ENCODE measurements around the gene SNTG2.

GRCh38 chr2:1369905-1370304, 419.3 kb downstream of the SNTG2 start:
- TF ChIP-seq TCF12 (IDR thresholded peaks at IDR 0.05; ENCODE audit: low read depth, low read length) (no peak), POLR2AphosphoS5 (IDR thresholded peaks at IDR 0.05; ENCODE audit: low read length) (no peak), RB1 (IDR thresholded peaks at IDR 0.05; ENCODE audit: borderline replicate concordance) (no peak), CBFB (IDR thresholded peaks at IDR 0.05; ENCODE audit: low read depth) (no peak), NBN (IDR thresholded peaks at IDR 0.05) (no peak), MXI1 (IDR thresholded peaks at IDR 0.05; ENCODE audit: low read depth, low read length) (no peak), POLR2A (IDR thresholded peaks at IDR 0.05; ENCODE audit: low read depth, low read length) (no peak), CEBPB (IDR thresholded peaks at IDR 0.05; ENCODE audit: borderline replicate concordance in 1 of 2, low read depth in 2 of 2, low read length in 2 of 2) (no peak), EP300 (IDR thresholded peaks at IDR 0.05; ENCODE audit: borderline replicate concordance in 1 of 2, control insufficient read depth in 1 of 2, low read depth in 2 of 2, low read length in 2 of 2) (no peak), FOXM1 (IDR thresholded peaks at IDR 0.05; ENCODE audit: low read depth, low read length) (no peak), ZNF274 (IDR thresholded peaks at IDR 0.05; ENCODE audit: insufficient read depth, insufficient read length) (no peak)
- TF ChIP-seq, protein P1, sequence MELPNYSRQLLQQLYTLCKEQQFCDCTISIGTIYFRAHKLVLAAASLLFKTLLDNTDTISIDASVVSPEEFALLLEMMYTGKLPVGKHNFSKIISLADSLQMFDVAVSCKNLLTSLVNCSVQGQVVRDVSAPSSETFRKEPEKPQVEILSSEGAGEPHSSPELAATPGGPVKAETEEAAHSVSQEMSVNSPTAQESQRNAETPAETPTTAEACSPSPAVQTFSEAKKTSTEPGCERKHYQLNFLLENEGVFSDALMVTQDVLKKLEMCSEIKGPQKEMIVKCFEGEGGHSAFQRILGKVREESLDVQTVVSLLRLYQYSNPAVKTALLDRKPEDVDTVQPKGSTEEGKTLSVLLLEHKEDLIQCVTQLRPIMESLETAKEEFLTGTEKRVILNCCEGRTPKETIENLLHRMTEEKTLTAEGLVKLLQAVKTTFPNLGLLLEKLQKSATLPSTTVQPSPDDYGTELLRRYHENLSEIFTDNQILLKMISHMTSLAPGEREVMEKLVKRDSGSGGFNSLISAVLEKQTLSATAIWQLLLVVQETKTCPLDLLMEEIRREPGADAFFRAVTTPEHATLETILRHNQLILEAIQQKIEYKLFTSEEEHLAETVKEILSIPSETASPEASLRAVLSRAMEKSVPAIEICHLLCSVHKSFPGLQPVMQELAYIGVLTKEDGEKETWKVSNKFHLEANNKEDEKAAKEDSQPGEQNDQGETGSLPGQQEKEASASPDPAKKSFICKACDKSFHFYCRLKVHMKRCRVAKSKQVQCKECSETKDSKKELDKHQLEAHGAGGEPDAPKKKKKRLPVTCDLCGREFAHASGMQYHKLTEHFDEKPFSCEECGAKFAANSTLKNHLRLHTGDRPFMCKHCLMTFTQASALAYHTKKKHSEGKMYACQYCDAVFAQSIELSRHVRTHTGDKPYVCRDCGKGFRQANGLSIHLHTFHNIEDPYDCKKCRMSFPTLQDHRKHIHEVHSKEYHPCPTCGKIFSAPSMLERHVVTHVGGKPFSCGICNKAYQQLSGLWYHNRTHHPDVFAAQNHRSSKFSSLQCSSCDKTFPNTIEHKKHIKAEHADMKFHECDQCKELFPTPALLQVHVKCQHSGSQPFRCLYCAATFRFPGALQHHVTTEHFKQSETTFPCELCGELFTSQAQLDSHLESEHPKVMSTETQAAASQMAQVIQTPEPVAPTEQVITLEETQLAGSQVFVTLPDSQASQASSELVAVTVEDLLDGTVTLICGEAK (IDR thresholded peaks at IDR 0.05; ENCODE audit: borderline replicate concordance): no peak
- TF ChIP-seq, protein P2, sequence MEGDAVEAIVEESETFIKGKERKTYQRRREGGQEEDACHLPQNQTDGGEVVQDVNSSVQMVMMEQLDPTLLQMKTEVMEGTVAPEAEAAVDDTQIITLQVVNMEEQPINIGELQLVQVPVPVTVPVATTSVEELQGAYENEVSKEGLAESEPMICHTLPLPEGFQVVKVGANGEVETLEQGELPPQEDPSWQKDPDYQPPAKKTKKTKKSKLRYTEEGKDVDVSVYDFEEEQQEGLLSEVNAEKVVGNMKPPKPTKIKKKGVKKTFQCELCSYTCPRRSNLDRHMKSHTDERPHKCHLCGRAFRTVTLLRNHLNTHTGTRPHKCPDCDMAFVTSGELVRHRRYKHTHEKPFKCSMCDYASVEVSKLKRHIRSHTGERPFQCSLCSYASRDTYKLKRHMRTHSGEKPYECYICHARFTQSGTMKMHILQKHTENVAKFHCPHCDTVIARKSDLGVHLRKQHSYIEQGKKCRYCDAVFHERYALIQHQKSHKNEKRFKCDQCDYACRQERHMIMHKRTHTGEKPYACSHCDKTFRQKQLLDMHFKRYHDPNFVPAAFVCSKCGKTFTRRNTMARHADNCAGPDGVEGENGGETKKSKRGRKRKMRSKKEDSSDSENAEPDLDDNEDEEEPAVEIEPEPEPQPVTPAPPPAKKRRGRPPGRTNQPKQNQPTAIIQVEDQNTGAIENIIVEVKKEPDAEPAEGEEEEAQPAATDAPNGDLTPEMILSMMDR (IDR thresholded peaks at IDR 0.05 in 2 of 3, conservative IDR thresholded peaks at IDR 0.05 in 1 of 3; ENCODE audit: control insufficient read depth in 2 of 3, extremely low read depth in 1 of 3, insufficient read depth in 1 of 3, low read depth in 3 of 3, low read length in 3 of 3): no peak
- TF ChIP-seq, protein P3, sequence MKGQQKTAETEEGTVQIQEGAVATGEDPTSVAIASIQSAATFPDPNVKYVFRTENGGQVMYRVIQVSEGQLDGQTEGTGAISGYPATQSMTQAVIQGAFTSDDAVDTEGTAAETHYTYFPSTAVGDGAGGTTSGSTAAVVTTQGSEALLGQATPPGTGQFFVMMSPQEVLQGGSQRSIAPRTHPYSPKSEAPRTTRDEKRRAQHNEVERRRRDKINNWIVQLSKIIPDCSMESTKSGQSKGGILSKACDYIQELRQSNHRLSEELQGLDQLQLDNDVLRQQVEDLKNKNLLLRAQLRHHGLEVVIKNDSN (IDR thresholded peaks at IDR 0.05; ENCODE audit: borderline replicate concordance, extremely low read length, insufficient read depth, low read depth, low read length): no peak
